ENCODE data around the gene NELL1. TPM values are rescaled to one million over a fixed set of nuclear protein-coding genes. Genes with fewer than 3 reads are reported as not detected.

NELL1 gene
- total and polyA plus RNA-seq, 7 donors, result 0.34 to 1.1 (median 0.62) TPM; not detected in 3

DNA sequence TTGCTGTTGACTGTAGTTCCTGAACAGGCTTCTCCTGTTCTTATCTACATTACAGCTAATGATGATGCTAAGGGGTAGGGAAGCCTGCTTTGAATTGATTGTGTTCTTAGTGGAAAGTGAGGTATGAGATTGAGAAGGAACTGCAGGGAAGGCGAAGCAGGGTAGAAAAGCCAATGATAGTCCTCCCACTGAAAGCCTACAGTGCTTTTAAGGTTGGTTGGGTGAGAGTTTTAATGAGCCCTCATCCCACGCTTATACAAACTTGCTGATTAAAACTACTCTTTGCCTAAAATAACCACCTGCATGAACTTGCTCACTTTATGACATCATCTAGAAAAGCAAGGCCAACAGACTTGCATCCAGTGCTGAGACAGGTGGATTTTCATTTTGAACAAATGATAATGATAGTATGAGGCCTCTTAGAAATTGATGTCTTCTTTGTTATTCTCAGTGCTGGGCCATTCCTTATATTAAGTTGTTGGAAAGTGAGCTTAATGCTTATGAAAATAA is 891.1 kb downstream of the NELL1 start:
- no peak overlapping the region for H3K27ac ChIP-seq
- H3K4me1 ChIP-seq, result peaks cover 0 to 13% (median 0%) of the 10 kb centered on the region in 4 donors
- TF ChIP-seq, protein P1, sequence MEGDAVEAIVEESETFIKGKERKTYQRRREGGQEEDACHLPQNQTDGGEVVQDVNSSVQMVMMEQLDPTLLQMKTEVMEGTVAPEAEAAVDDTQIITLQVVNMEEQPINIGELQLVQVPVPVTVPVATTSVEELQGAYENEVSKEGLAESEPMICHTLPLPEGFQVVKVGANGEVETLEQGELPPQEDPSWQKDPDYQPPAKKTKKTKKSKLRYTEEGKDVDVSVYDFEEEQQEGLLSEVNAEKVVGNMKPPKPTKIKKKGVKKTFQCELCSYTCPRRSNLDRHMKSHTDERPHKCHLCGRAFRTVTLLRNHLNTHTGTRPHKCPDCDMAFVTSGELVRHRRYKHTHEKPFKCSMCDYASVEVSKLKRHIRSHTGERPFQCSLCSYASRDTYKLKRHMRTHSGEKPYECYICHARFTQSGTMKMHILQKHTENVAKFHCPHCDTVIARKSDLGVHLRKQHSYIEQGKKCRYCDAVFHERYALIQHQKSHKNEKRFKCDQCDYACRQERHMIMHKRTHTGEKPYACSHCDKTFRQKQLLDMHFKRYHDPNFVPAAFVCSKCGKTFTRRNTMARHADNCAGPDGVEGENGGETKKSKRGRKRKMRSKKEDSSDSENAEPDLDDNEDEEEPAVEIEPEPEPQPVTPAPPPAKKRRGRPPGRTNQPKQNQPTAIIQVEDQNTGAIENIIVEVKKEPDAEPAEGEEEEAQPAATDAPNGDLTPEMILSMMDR (IDR thresholded peaks at IDR 0.05), result no peak
- no peak for TF ChIP-seq EP300 (IDR thresholded peaks at IDR 0.05)
- H3K9me3 ChIP-seq, result no peaks in the 10 kb centered on the region
- WGBS, 2 donors, result 65 to 87% methylated on average over 2 of the region's 2 CpGs
- no peak overlapping the region for H3K4me3 ChIP-seq
- no peak for DNase-seq
- no peaks in the 10 kb centered on the region for H3K36me3 ChIP-seq
- no peaks in the 10 kb centered on the region for H3K27me3 ChIP-seq
- intact Hi-C loops (cut with DNase I), result no loop called here

DNA sequence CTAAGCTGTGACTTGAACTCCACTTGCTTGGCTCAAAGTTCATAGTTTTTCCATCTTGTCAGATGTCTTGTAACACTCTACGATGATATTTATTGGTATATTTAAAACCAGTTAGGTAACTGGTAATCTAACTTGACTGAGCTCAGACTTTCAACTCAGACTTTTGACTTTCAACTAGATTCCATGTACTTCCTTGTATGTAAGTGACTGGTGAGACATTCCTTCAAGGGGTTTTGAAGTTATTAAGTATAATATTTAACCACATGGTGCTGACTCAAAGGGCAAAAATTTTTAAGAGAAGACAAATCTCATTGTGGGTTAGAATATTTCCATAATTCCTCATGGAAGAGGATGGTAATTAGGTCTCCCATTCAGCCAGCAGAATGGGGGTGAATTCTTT is 892.2 kb downstream of the NELL1 start:
- H3K4me1 ChIP-seq, result peaks cover 0 to 13% (median 0%) of the 10 kb centered on the region in 4 donors
- no peak overlapping the region for H3K4me3 ChIP-seq
- H3K9me3 ChIP-seq, result no peaks in the 10 kb centered on the region
- TF ChIP-seq POLR2A (IDR thresholded peaks at IDR 0.05), result no peak
- no peak for TF ChIP-seq EP300 (IDR thresholded peaks at IDR 0.05)
- TF ChIP-seq, protein P1 (IDR thresholded peaks at IDR 0.05), result no peak
- no peak overlapping the region for H3K27ac ChIP-seq
- intact Hi-C loops (cut with DNase I), result no loop called here
- no peaks in the 10 kb centered on the region for H3K27me3 ChIP-seq
- no peaks in the 10 kb centered on the region for H3K36me3 ChIP-seq
- WGBS, 2 donors, result 12 to 81% methylated on average over 1 of the region's 1 CpG
- no peak for DNase-seq

DNA sequence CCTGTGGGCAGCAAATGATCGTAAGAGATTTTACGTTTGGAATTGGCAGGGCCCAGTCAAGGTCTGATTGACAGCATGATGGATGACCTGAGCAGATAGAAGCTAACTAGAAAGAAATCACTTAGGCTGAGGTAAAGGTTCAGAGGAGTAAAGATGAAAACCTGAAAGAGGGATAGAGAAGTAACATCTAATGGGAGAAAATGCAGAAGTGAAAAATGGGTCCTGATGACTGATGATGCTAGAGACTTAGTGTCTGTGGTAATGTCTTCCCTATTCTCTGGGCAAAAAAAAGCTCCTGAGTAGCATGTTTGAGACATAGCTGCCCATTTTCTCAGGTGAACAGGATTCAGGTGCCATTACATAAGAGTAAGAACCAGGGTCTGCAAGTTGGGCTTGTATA is 894.7 kb downstream of the NELL1 start:
- Histone ChIP-seq H3K4me3 (no peak overlapping the region), H3K9me3 (no peaks in the 10 kb centered on the region), H3K27ac (no peak overlapping the region), H3K4me1 (peaks cover 0 to 13% (median 0%) of the 10 kb centered on the region in 4 donors), H3K27me3 (no peaks in the 10 kb centered on the region), H3K36me3 (no peaks in the 10 kb centered on the region)
- no peak for TF ChIP-seq POLR2A (IDR thresholded peaks at IDR 0.05)
- TF ChIP-seq EP300 (IDR thresholded peaks at IDR 0.05), result no peak
- no peak for TF ChIP-seq POLR2AphosphoS5 (IDR thresholded peaks at IDR 0.05)
- TF ChIP-seq, protein P1 (IDR thresholded peaks at IDR 0.05), result no peak
- WGBS, 2 donors, result 61 to 90% methylated on average over 2 of the region's 2 CpGs
- no peak for DNase-seq
- intact Hi-C loops (cut with DNase I), result no loop called here

DNA sequence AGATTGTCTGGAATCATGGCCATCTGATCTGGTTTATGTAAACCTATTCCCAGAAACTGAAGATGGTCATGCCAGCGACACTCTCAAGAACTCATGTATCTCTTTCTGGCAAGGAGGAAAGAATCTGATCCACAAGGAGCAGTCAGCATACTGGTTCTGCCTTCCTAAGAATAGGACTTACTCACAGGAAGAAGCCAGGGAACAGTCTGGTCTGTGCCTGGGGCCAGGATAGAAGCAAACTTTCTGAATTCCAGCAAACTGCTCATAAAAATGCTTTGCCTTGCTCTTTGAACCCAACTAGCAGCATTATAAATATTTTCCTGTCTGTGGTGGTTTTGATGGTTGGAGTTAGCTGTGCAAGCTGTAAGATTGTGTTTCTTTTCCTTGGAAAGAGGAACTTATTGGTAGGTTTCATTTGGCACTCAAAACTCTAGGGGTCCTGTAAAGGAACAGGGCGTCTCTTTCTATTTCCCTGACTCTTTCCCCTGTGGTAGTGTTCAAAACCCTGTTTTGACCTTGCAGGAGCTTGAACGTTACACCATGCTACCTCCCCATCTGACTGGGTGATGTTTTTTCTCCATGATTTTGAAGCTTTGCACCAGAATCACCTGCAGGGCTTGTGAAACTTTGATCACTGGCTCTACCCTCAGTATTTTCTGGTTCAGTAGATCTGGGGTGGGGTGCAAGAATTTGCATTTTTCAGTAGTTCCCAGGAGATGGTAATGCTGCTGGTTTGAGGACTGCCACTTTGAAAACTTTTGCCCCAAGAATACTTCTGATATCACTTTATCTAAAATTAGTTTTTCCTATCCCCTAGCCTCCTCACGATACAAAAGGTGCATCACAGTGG is 895.7 kb downstream of the NELL1 start:
- Histone ChIP-seq H3K9me3 (no peaks in the 10 kb centered on the region), H3K4me3 (no peak overlapping the region), H3K4me1 (peaks cover 0 to 13% (median 0%) of the 10 kb centered on the region in 4 donors), H3K27ac (no peak overlapping the region), H3K36me3 (no peaks in the 10 kb centered on the region), H3K27me3 (no peaks in the 10 kb centered on the region)
- no peak for DNase-seq
- no peak for TF ChIP-seq EP300 (IDR thresholded peaks at IDR 0.05)
- no peak for TF ChIP-seq POLR2A (IDR thresholded peaks at IDR 0.05)
- no peak for TF ChIP-seq POLR2AphosphoS5 (IDR thresholded peaks at IDR 0.05)
- TF ChIP-seq, protein P1 (IDR thresholded peaks at IDR 0.05), result no peak
- WGBS, 2 donors, result 49 to 74% methylated on average over 4 of the region's 4 CpGs
- intact Hi-C loops (cut with DNase I), result no loop called here
